IPS-11a (cell line): ENCODE measurements around the gene SORCS2.
"Not testable (repeated sequence)": the region's sequence is repeated elsewhere in the genome, so short reads cannot be mapped to it uniquely, and the experiment has no call there.

Experiments
- H3K4me3 ChIP-seq: one replicate; pipeline ENCODE4 v1.5.1; 2013; ENCODE audit warnings: low read depth, low read length, control low read depth

The SORCS2 gene

DNA sequence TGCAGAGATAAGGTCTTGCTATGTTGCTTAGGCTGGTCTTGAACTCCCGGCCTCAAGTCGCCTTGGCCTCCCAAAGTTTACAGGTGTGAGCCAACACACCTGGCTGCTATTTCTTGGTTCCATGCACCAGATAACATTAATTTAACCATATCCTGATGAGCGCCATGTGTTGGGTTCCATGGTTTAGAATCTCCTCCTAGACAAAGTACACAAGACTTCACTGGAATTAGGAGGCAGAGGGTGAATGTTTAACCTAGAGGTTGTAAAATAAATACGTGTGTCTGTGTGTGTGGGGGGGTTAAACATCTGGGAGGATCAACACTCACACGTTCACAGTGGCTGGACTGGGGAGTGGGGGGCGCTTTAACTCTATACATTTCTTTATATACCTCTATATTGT, 32.4 kb upstream of the SORCS2 start:
- no peak overlapping the region for H3K4me3 ChIP-seq

DNA sequence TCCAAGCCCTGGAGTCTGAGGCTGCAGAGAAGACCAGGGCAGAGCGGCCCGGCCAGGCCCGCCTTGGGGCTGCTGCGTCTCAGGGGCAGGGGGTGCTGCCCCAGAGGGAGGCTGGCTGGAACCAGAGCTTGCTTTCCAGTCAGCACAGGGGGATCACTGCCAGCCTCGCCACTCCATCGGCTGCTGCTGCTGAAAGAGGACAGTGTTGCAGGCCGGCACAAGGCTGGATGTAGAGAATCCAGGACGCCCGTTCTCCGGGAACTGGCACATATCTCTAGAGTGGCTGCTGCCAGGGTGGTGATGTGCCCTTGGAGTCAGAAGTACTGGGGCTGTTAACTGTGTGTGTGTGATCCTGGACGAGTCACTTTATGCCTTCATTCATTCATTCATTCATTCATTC, 31.9 kb upstream of the SORCS2 start:
- no peak overlapping the region for H3K4me3 ChIP-seq

DNA sequence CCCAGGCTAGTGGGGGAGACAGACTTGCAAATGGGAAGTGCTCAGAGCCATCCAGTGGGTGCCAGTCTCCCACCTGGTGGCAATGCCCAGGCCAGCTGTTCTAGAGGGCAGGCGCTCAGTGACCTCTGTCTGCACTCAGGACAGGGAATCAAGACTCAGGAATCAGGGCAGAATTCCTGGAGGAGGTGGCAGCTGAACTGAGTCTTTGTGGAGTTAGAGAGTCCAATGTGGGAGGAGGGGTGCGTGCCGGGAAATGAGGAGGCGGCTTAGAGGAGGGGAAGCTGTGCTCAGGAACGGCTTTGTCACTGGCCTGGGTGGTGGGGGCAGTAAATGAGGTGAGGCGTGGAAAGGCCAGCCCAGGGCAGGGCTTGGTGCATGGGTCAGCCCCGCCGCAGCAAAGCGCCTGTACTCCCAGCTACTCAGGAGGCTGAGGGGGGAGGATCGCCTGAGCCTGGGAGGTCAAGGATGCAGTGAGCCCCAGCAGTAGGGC, 31.3 kb upstream of the SORCS2 start:
- H3K4me3 ChIP-seq = no peak overlapping the region

DNA sequence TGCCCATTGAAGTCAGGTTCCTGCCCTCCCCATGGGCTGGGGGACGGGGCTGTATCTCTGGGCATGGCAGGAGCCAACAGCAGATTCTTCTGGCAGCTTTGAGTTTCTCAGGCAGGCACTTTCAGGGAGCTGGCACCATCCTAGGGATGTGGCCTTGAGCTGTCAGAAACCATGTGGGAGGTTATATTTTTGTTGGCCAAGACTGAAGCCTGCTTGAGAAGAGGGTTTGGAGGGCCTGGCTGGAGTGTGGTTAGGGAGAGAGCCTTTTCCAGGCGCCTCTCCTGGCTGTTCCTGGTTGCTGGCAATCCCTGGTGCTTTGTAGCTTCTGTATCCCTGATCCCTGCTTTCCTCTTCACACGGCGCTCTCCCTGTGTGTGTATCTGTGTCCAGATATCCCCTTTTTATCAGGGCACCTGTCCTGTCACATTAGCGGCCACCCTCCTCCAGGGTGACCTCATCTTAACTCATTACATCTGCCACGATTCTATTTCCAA, 30.6 kb upstream of the SORCS2 start:
- no peak overlapping the region for H3K4me3 ChIP-seq

DNA sequence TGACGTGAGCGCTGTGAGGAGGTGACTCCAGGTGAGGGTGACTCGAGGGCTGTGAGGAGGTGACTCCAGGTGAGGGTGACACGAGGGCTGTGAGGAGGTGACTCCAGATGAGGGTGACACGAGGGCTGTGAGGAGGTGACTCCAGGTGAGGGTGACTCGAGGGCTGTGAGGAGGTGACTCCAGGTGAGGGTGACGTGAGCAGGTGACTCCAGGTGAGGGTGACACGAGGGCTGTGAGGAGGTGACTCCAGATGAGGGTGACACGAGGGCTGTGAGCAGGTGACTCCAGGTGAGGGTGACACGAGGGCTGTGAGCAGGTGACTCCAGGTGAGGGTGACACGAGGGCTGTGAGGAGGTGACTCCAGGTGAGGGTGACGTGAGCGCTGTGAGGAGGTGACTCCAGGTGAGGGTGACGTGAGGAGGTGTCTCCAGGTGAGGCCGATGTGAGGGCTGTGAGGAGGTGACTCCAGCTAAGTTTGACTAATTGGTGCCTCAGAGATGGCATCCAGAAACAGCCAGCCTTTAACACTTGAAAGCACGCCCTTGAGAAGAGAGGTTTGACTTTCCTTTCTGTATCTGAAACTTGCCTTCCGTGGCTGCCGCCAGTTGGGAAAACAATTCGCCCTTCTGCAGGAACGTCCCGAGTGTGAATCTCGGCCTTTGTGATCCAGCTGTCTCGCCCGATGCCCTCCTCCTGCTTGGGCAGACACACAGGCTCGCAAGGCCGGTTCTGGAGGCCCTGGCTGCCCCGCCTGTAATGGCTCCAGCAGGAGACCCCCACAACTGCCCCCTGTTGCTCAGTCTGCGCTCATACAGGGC, 27.1 kb upstream of the SORCS2 start:
- not testable (repeated sequence) for H3K4me3 ChIP-seq

DNA sequence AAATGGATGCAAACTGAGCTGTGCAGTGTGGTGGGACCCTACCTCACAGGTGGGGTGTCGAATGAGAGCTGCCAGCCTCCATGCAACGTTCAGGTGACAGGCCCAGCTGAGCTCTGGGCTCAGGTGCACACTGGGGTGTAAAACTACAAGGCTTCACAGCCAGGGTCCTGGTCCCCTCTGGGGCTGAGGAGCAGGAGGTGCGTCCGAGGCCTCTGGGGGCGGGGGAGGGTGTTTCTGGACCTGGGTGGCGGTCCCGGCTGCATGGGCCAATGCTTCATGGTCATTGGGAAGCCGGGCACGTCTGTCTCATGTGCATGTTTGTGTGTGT, 26.5 kb upstream of the SORCS2 start:
- no peak overlapping the region for H3K4me3 ChIP-seq

DNA sequence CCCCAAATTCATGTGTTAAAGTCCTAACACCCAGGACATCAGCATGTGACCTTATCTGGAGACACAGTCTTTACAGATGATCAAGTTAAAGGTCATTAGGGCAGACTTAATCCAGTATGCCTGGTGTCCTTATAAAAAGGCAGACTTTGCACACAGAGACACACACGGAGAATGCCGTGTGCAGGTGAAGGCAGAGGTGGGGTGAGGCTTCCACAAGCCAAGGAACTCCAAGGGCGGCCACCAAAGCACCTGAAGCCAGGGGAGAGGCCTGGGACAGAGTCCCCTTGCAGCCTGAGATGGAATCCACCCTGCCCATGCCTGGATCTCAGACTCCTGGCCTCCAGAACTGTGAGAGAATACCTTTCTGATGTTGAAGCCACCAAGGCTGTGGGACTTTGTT, 26.1 kb upstream of the SORCS2 start:
- no peak overlapping the region for H3K4me3 ChIP-seq

DNA sequence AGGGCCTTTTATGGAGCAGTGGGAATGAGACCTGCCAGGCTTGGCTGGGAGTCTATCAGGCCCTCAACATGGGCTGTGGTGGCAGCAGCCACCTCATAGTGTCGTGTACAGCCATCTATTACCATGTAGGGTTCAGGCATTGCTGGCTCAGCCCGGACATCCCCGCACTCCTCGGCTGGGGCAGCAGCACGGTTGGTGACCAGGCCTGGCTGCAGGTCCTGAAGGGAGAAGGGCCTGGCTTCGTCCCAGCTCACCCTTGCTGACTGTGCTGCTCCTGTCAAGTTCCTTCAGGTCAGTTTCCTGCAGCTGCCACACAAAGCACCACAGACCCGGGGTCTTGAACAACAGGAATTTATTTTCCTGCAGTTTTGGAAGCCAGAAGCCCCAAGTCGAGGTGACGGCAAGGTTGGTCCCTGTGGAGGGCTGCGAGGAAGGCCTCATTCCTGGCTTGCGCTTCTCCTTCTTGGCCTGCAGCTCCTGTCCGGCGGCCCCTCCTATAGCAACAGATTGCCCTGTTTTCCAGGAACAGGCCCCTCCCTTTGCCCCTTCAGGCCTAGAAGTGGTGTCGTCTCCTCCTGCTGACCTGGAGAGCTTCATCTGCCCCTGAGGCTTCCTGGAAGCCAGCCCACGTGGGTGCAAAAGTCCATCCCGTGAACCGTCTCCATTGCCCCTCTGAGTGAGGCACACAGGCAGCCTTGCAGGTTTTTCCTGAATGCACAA, 25.2 kb upstream of the SORCS2 start:
- no peak overlapping the region for H3K4me3 ChIP-seq

DNA sequence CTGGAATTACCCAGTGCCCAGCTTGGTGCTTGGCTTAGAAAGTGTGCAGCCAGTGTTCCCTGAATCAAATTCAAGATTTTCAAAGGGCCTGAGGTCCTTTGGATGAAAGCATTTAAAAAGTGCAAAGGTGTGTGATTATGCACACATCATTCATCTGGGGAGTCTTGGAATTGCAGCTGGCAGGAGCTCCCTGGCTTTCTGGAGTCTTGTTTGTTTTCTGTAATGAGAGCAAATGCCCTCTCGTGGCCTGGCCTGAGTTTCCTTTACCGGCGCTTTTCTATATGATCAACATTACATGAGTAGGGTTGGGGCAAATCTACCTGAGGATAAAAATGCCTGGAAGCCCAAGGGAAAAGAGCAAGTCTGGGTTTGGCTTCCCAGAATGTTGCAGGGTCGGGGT, 24.6 kb upstream of the SORCS2 start:
- no peak overlapping the region for H3K4me3 ChIP-seq

DNA sequence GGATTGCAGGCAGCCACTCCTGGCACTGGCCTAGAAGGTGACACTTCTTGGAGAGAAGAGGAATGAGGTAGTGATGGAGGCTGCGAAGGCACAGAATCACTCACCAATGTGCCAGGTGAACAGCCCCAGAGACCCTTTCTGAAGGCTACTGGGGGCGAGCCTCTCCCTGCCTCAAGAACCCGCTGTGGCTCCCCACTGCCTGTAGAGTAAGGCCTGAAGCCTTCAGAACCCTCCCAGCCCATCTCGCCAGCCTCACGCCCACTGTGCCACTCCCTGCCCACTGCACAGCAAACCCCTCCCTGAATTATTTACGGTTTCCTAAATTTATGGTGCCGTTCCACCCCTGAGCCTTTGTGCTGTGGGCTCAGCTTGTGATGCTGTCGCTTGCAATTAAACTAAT, 24.2 kb upstream of the SORCS2 start:
- no peak overlapping the region for H3K4me3 ChIP-seq

DNA sequence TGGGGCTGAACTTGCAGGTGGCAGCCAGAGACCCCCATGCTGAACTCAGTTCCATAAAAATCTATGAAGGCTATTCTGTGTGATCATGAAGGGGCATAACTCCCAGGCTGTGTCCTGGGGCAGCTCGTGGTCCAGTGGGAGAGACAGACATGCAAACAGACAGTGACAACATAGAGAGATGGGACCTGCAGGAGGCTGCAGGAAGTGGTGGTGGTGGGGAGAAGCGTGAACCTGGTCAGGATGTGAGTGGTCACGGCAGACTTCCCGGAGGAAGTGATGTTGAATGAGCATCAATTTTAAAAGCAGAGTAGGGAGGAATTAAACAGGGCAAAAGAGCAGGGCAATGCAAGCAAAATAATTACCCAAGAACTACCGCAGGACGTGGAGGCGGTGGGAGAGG, 23.2 kb upstream of the SORCS2 start:
- no peak overlapping the region for H3K4me3 ChIP-seq

DNA sequence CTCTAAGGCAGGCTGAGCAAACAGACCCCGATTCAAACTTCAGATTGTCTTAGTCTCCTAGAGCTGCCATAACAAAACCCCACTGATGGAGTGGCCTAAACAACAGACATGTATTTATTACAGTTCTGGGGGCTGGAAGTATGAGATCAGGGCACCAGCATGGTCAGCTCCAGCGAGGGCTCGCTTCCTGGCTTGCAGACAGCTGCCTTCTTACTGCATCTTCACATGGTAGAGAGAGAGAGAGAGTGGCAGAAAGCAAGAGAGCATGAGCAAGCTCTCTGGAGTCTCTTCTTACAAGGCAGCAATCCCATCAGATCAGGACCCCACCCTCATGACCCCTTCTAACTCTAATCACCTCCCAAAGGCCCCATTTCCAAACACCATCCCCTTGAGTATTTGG, 22.3 kb upstream of the SORCS2 start:
- H3K4me3 ChIP-seq = no peak overlapping the region

DNA sequence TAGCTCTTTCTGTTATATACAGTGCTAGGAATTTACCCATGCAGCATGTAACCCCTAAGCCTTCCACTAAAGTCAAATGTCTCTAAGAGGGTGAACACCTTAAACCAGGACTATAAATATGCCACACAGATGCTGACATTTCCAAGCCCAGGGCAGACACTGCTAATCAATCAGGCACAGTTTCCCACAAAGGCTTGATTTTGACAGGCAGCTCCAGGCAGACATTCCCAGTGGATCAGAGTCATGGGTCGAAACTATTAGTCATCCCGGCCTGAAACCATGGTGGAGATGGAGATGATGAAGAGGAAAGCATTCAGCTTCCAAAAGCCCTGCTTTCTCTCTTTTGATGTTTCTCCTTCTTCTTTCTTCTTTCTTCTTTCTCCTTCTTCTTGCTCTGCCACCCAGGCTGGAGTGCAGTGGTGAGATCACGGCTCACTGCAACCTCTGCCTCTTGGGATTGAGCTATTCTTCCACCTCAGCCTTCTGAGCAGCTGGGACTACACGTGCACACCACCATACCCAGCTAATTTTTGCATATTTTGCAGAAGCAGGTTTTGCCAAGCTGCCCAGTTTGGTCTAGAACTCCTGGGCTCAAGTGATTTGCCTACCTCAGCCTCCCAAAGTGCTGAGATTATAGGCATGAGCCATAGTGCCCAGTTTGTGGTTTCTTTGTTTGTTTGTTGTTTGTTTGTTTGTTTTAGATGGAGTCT, 21.0 kb upstream of the SORCS2 start:
- H3K4me3 ChIP-seq = no peak overlapping the region

DNA sequence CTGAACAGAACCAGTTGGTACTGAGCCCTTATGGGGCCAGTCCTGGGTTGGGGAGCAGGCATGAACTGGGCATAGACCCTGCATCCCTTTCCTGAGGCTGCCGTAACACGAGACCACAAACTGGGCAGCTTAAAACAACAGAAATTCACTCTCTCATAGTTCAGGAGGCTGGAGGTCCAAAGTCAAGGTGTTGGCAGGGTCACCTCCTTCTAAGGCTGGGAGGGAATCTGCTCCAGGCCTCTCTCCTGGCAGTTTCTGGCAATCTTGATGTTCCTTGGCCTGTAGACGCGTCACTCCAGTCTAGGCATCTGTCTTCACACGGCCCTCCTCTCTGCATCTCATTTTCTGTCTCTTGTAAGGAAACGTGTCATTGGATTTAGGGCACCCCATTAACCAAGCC, 19.8 kb upstream of the SORCS2 start:
- no peak overlapping the region for H3K4me3 ChIP-seq

DNA sequence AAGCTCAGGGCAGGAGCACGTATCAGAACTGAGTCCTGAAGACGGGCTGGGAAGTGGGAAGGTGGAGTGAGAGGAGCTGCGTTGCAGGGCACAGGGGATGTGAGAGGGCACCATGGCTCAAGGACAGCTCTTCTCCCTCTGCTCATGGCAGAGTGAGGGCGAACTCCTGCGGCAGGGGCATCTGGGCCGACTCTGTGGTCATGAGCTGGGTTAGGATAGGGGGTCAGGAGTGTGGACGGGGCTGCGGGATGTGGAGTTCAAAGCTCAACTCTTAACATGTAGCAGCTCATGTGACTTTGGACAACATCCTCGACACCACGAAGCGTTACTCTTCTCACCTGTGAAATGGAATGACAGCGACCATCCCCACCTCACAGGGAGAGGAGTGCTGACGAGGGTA, 19.4 kb upstream of the SORCS2 start:
- no peak overlapping the region for H3K4me3 ChIP-seq

DNA sequence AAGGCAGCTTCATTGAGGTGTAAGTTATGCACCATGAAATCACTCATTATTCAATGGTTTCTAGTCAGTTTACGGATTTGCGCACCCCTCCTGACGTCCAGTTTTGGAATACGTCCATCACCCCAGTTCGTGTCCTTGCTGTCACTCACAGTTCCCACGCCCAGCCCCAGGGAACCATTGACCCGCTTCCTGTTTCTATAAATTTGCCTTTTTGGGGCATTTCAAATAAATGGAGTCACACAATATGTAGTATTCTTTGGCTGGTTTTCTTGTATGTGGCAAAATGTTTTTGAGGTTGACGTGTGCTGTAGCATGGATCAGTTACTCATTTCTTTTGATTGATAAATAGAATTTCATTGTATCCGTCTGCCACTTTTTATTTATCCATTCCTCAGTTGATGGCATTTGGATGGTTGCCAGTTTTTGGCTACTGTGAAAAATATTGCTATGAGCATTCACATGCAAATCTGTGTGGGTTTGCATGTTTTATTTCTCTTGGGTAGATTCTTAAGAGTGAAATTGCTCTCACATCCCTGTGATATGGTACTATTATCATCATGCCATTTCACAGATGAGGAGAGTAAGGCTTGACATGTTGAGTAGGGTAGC, 18.4 kb upstream of the SORCS2 start:
- H3K4me3 ChIP-seq = no peak overlapping the region

DNA sequence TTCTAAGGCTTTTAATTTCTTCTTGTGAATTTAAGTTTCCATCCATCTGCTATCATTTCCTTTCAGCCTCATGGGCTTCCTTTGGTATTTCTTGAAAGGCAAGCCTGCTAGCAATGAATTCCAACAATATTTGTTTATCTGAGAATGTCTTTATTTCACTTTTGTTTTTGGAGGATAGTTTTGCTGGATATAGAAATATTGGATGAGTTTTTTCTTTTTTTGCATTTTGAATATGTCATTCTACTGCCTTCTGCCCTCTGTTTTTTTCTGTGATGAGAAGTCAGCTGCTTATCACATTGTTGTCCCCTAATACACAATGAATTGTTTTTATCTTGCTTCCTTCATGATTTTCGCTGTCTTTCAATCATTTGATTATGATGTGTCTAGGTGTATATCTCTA, 13.2 kb upstream of the SORCS2 start:
- H3K4me3 ChIP-seq = no peak overlapping the region

DNA sequence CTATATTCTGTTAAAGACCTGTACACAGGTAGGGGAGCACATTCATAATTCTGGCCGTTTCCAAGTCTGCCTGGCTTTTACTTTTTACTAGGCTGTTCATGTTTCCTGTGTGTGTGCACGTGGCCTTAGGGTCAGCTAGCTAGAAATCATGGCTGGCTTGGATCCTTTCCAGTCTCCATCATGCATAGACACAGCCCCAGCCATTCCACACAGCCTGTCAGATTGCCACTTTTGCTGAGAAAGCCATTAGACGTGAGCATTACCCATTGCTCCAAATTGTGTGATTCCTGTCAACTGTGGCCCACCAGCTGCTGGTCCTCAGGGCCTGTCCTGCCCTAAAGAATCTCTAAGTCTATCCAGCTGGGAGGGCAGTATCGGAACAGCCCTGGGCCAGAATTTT, 11.4 kb upstream of the SORCS2 start:
- H3K4me3 ChIP-seq = no peak overlapping the region

DNA sequence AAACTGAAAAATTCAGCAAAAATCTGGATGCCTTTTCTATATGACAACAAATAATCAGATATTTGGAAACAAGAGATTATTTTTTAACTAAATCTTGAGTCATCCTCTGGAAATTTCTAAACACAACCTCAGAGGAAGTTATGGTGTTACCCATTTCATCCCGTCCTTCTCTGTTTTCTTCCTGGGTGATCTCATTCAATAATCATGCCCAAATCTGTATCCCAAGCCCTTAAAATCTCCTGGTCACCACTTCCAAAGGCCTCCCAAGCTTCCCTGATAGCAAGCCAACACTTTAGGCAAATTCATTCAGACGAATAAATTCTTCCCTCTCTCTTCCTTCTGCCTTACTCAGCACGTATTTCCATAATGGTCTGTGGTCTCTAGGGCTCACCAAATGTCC, 9.7 kb upstream of the SORCS2 start:
- H3K4me3 ChIP-seq = no peak overlapping the region

DNA sequence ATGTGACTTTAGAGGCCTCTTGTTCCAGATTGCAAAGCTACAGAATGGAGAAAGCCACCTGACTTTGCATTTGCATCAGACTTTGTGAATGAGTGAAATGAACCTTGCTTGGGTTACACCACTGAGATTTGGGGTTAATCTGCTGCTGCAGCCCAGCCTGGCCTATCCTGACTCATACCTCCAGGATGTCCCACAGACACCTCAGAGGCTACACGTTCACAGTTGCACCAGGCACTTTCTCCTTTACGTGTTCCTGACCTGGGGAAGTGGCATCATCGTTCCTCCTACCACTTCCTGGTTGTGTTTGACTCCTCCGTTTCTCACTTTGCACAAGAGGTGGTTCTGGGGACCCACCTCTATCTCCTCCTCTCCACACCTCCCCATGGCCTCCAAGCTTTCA, 9.2 kb upstream of the SORCS2 start:
- H3K4me3 ChIP-seq = no peak overlapping the region

DNA sequence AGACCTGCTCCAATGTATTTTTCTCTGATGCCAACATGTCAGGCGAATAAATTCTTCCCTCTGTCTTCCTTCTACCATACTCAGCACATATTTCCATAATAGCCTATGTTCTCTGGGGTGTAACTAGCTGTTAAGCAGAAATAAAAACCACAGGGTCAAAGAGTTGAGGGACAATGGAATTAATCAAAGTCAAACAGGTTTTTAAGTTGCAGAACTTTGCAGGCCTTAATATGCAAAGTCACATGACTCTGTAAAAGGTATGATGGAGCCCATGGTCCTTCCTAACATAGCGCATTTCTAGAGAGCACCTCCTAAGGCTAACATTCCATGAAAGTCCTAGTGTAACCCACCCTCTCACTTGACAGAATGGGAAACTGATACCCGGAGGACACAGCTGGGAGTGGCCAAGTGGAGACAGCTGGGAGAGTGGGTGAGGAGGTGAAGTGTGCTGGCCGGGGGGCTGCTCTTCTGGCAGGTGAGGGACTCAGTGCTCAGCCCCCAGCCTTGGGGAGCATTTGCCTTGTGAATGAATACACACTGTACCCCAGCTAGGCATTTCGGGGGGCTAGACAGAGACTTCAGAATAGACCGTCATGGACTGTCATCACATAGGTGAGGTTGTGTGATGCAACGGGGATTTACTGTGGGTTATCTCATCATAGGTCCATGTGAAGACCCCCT, 8.4 kb upstream of the SORCS2 start:
- H3K4me3 ChIP-seq = no peak overlapping the region
